HG02870 (cell line): Measurements from ENCODE around the gene ENTPD1.
"Not testable (repeated sequence)": the region's sequence is repeated elsewhere in the genome, so short reads cannot be mapped to it uniquely, and the experiment has no call there.

Source experiments
- ATAC-seq: cut with Tn5 transposase; IDR thresholded peaks from one replicate; pipeline ENCODE4 v1.9.1; 2021; ENCODE audit warnings: mild to moderate bottlenecking, moderate library complexity; ENCODE audit not compliant: unreplicated experiment

Gene ENTPD1

GRCh38 chr10:95861386-95861785 is 105.4 kb downstream of the ENTPD1 start:
- ATAC-seq, result no peak

- ATAC-seq, result peak; percentile 88
Measured at GRCh38 chr10:95864906-95865813, 109.2 kb downstream of the ENTPD1 start.

GRCh38 chr10:95865814-95866466 is 110.0 kb downstream of the ENTPD1 start:
- ATAC-seq, result no peak

- ATAC-seq, result no peak
Measured at GRCh38 chr10:95866467-95866842, 110.5 kb downstream of the ENTPD1 start.

GRCh38 chr10:95867866-95868265 is 111.9 kb downstream of the ENTPD1 start:
- ATAC-seq, result no peak

GRCh38 chr10:95872158-95872711 is 116.3 kb downstream of the ENTPD1 start:
- ATAC-seq, result no peak

- no peak for ATAC-seq
Measured at GRCh38 chr10:95873139-95873538, 117.2 kb downstream of the ENTPD1 start.

GRCh38 chr10:95873651-95874050 is 117.7 kb downstream of the ENTPD1 start:
- ATAC-seq, result no peak

GRCh38 chr10:95874783-95875182 is 118.8 kb downstream of the ENTPD1 start:
- not testable (repeated sequence) for ATAC-seq

- ATAC-seq, result no peak
Measured at GRCh38 chr10:95876756-95877155, 120.8 kb downstream of the ENTPD1 start.

- ATAC-seq, result peak; percentile 62
Measured at GRCh38 chr10:95877881-95878280, 121.9 kb downstream of the ENTPD1 start.

- peak; percentile 47 for ATAC-seq
Measured at GRCh38 chr10:95880704-95881103, 124.7 kb downstream of the ENTPD1 start.

- no peak for ATAC-seq
Measured at GRCh38 chr10:95881316-95881715, 125.4 kb downstream of the ENTPD1 start.

- no peak for ATAC-seq
Measured at GRCh38 chr10:95889830-95890229, 133.9 kb downstream of the ENTPD1 start.

GRCh38 chr10:95896071-95896850 is 140.3 kb downstream of the ENTPD1 start:
- ATAC-seq, result no peak

GRCh38 chr10:95905897-95906580 is 150.1 kb downstream of the ENTPD1 start:
- ATAC-seq, result not testable (repeated sequence)

- ATAC-seq, result peak; percentile 38
Measured at GRCh38 chr10:95906677-95907455, 150.9 kb downstream of the ENTPD1 start.

GRCh38 chr10:95907456-95908253 is 151.7 kb downstream of the ENTPD1 start, which contains the start of gene CC2D2B:
Gene CC2D2B (plus strand): TSS chr10:95907975. CDS start chr10:95911324, 3,349 bp downstream.
- ATAC-seq, result peak; percentile 82

- no peak for ATAC-seq
Measured at GRCh38 chr10:95908450-95908849, 152.5 kb downstream of the ENTPD1 start.
